ENCODE results near the gene HSPG2. TPM values are rescaled to one million over a fixed set of nuclear protein-coding genes. Genes with fewer than 3 reads are reported as not detected.

HSPG2 gene
- total and polyA plus RNA-seq, 10 of the 15 experiments (the other 5 are each of a cell fraction or from before 2014, with no cell fraction given): 0.30 to 3.4 (median 0.73) TPM; not detected in 2

DNA sequence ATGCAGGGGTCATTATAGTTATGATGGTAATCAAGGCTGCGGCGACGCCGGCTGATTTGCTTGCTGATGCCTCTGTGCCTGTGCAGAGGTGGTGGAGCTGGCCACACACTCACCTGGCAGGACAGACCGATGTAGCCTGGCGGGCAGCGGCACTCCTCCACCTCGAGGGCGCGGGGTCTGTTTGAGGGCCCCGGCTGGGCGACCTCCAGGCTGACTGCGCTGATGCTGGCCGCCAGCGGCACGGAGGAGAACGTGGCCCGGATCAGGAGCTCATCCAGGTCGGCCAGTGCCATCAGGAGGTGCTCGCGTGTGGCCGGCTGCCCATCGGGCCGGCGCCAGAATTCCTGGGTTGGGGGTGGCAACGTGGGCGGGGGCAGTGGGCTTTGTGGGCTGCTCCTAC, 72.4 kb downstream of the HSPG2 start (continued):
- no peak for TF ChIP-seq ZBTB11 (CRISPR knock-in tag; IDR thresholded peaks at IDR 0.05)
- no peak for TF ChIP-seq ZNF384 (IDR thresholded peaks at IDR 0.05; ENCODE audit: borderline replicate concordance, low read depth, low read length)
- no peak for TF ChIP-seq NFYB (IDR thresholded peaks at IDR 0.05; ENCODE audit: insufficient read depth, low read depth, low read length)
- TF ChIP-seq CBFB (IDR thresholded peaks at IDR 0.05; ENCODE audit: low read depth): no peak
- TF ChIP-seq, protein P1, sequence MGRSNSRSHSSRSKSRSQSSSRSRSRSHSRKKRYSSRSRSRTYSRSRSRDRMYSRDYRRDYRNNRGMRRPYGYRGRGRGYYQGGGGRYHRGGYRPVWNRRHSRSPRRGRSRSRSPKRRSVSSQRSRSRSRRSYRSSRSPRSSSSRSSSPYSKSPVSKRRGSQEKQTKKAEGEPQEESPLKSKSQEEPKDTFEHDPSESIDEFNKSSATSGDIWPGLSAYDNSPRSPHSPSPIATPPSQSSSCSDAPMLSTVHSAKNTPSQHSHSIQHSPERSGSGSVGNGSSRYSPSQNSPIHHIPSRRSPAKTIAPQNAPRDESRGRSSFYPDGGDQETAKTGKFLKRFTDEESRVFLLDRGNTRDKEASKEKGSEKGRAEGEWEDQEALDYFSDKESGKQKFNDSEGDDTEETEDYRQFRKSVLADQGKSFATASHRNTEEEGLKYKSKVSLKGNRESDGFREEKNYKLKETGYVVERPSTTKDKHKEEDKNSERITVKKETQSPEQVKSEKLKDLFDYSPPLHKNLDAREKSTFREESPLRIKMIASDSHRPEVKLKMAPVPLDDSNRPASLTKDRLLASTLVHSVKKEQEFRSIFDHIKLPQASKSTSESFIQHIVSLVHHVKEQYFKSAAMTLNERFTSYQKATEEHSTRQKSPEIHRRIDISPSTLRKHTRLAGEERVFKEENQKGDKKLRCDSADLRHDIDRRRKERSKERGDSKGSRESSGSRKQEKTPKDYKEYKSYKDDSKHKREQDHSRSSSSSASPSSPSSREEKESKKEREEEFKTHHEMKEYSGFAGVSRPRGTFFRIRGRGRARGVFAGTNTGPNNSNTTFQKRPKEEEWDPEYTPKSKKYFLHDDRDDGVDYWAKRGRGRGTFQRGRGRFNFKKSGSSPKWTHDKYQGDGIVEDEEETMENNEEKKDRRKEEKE (IDR thresholded peaks at IDR 0.05): no peak

- no peak for TF ChIP-seq IRF5 (IDR thresholded peaks at IDR 0.05; ENCODE audit: borderline replicate concordance)
- ATAC-seq: no peak
- no peak overlapping the region for H3K4me2 ChIP-seq (ENCODE audit: control insufficient read depth, insufficient read depth)
- no peaks in the 10 kb centered on the region for H4K20me1 ChIP-seq (ENCODE audit: control insufficient read depth, insufficient read depth)
- no peaks in the 10 kb centered on the region for H3K79me2 ChIP-seq (ENCODE audit: control insufficient read depth, insufficient read depth, low read length)
- intact Hi-C loops (cut with micrococcal nuclease; ENCODE audit: unreplicated experiment) (no loop called here), in situ Hi-C loops (cut with MboI) (no loop called here)
- H2AFZ ChIP-seq (ENCODE audit: control insufficient read depth, low read depth, low read length): no peak overlapping the region
- RAD21 ChIA-PET (ENCODE audit: unreplicated experiment): no interaction called here
- POLR2A ChIA-PET: no interaction called here
- peaks cover 26% of the 10 kb centered on the region for H3K4me1 ChIP-seq (ENCODE audit: control insufficient read depth, insufficient read depth, low read length)
- no peak for FAIRE-seq
- 68% methylated on average over 12 of the region's 12 CpGs for WGBS (ENCODE audit: insufficient coverage, insufficient replicate concordance, low lambda C conversion rate, missing lambda C conversion rate)
- H3K9ac ChIP-seq (ENCODE audit: control insufficient read depth, insufficient read depth, low read length): no peak overlapping the region
- no peak overlapping the region for H3K4me3 ChIP-seq
- no peak overlapping the region for H3K27ac ChIP-seq (ENCODE audit: control insufficient read depth, insufficient read depth)
- no peaks in the 10 kb centered on the region for H3K36me3 ChIP-seq (ENCODE audit: control insufficient read depth in 2 of 2, insufficient read depth in 2 of 2, low read length in 1 of 2)
- no peaks in the 10 kb centered on the region for H3K27me3 ChIP-seq (replicated peaks in 1 of 2; ENCODE audit: control insufficient read depth in 2 of 2, insufficient read depth in 2 of 2, low read length in 1 of 2)
- no TSS peak for BruUV-seq (replicated peaks)
- no peak for DNase-seq (ENCODE audit: low read depth, low spot score)
- CTCF ChIA-PET: no interaction called here
- no peaks in the 10 kb centered on the region; the same call in 2 of the 3 replicates for H3K9me3 ChIP-seq (replicated peaks; ENCODE audit: control insufficient read depth, insufficient read depth, low read length)
- SMC1A ChIA-PET (ENCODE audit: uncharacterized antibody, unreplicated experiment): interaction anchor here (1.1 to 1.4 kb wide), 2 partner anchors 36 to 45 kb away, joined by 3 to 4 read pairs; no protein-coding TSS in a partner anchor
Measured at GRCh38 chr1:21863981-21864380, 73.1 kb downstream of the HSPG2 start.

Data from GM12878 (cell line).